Upper lobe of left lung (tissue), 4 donors: Measurements from ENCODE around the gene HGF.

Experiments used
- EP300 ChIP-seq, 4 donors: sonication (generic); formaldehyde crosslinking; IDR thresholded peaks; one replicate each; pipeline ENCODE4 v1.5.1; 2017; ENCODE audit warnings: antibody characterized with exemption in 4 of 4, control low read depth in 2 of 4
- POLR2A ChIP-seq, 4 donors: fragments of 450-650 bp; IDR thresholded peaks; one replicate each; pipeline ENCODE4 v1.5.1; 2016 to 2017; ENCODE audit warnings: antibody characterized with exemption in 4 of 4, mild to moderate bottlenecking in 2 of 4
- POLR2AphosphoS5 ChIP-seq, 2 donors: sonication (generic); formaldehyde crosslinking; IDR thresholded peaks; one replicate each; pipeline ENCODE4 v1.5.1; 2017; ENCODE audit warnings: antibody characterized with exemption in 2 of 2
- TF ChIP-seq, protein P1 (sequence below), 6 experiments: fragments of 450-650 bp in 4 of 6; fragments of 200-600 bp in 2 of 6; sonication (generic) in 2 of 6; IDR thresholded peaks; one replicate each; pipeline ENCODE4 v1.5.1; 2016 to 2019; ENCODE audit warnings: antibody characterized with exemption in 6 of 6

DNA sequence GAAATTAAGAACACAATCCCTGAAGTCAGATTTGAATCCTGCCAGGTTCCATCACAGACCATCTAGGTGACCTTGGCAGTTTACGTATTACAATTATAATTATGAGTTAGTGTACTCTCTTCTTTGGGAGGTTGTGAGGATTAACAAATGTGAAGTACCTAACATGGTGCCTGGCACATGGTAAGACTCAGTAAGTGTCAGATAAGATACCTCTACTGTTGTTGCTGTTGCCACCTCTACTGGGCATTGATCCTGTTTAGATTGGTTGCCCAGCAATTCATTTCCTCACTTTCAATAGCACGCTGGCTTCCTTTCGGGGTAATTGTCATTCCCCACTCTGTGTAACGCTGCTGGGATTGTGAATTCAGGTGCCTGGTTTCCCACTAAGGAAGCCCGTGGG, 31.7 kb upstream of the HGF start:
- TF ChIP-seq POLR2AphosphoS5 (IDR thresholded peaks at IDR 0.05) (no peak), POLR2A (IDR thresholded peaks at IDR 0.05) (no peak), EP300 (IDR thresholded peaks at IDR 0.05) (no peak)
- TF ChIP-seq, protein P1, sequence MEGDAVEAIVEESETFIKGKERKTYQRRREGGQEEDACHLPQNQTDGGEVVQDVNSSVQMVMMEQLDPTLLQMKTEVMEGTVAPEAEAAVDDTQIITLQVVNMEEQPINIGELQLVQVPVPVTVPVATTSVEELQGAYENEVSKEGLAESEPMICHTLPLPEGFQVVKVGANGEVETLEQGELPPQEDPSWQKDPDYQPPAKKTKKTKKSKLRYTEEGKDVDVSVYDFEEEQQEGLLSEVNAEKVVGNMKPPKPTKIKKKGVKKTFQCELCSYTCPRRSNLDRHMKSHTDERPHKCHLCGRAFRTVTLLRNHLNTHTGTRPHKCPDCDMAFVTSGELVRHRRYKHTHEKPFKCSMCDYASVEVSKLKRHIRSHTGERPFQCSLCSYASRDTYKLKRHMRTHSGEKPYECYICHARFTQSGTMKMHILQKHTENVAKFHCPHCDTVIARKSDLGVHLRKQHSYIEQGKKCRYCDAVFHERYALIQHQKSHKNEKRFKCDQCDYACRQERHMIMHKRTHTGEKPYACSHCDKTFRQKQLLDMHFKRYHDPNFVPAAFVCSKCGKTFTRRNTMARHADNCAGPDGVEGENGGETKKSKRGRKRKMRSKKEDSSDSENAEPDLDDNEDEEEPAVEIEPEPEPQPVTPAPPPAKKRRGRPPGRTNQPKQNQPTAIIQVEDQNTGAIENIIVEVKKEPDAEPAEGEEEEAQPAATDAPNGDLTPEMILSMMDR (IDR thresholded peaks at IDR 0.05) = no peak
